Retinal pigment epithelial cell (primary cell): Measurements from ENCODE around the gene GPX7.

Source experiments
- DNase-seq: peaks from one replicate; pipeline ENCODE4 v3.0.0-alpha.2; 2010; ENCODE audit warnings: low read depth
- H3K4me3 ChIP-seq: 2 replicates; pipeline ENCODE4 v1.5.1; 2011; ENCODE audit warnings: mild to moderate bottlenecking, low read length, control low read depth, moderate library complexity
- TF ChIP-seq, protein P1 (sequence below): conservative IDR thresholded peaks from 2 replicates; pipeline ENCODE4 v1.5.1; 2011; ENCODE audit warnings: low read depth, low read length, control low read depth, inconsistent platforms

GPX7 gene

DNA sequence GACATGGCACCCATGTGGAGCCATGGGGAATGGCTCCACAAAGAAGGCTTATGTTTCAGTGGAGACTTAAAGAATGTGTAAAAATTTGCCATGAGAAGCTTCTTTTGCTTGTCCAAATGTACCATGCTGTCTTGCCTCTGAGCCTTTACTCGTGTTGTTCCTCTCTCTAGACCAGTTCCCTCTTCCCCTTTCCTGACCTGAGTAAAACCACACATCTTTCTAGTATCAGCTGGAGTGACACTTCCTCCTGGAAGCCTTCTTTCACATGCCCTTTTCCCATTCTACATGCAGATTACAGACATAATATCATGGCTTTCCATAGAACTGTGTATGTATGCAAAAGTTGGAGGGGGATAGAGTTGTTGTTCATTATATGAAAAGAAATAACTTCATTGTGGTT is 13.6 kb upstream of the GPX7 start:
- no peak overlapping the region for H3K4me3 ChIP-seq
- no peak for DNase-seq
- TF ChIP-seq, protein P1, sequence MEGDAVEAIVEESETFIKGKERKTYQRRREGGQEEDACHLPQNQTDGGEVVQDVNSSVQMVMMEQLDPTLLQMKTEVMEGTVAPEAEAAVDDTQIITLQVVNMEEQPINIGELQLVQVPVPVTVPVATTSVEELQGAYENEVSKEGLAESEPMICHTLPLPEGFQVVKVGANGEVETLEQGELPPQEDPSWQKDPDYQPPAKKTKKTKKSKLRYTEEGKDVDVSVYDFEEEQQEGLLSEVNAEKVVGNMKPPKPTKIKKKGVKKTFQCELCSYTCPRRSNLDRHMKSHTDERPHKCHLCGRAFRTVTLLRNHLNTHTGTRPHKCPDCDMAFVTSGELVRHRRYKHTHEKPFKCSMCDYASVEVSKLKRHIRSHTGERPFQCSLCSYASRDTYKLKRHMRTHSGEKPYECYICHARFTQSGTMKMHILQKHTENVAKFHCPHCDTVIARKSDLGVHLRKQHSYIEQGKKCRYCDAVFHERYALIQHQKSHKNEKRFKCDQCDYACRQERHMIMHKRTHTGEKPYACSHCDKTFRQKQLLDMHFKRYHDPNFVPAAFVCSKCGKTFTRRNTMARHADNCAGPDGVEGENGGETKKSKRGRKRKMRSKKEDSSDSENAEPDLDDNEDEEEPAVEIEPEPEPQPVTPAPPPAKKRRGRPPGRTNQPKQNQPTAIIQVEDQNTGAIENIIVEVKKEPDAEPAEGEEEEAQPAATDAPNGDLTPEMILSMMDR: no peak

DNA sequence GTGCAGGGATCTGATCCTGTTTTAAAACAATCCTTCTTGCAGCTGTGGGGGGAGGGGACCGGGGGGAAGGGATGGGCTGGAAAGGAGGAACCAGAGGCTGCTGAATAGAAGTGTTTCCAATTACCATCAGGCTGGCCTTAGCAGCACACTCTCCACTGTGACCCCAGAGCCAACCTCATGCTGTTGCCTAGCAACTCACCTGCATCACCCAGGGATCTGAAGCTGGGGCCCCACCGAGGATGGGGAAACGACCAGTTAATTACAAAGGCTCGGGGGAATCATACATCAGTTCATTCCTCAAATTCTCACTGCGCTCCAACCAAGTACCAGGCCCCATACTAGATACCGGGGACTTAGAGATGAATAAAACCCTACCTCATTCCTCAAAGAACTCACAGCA is 11.9 kb upstream of the GPX7 start:
- TF ChIP-seq, protein P1: no peak
- no peak for DNase-seq
- no peak overlapping the region for H3K4me3 ChIP-seq

DNA sequence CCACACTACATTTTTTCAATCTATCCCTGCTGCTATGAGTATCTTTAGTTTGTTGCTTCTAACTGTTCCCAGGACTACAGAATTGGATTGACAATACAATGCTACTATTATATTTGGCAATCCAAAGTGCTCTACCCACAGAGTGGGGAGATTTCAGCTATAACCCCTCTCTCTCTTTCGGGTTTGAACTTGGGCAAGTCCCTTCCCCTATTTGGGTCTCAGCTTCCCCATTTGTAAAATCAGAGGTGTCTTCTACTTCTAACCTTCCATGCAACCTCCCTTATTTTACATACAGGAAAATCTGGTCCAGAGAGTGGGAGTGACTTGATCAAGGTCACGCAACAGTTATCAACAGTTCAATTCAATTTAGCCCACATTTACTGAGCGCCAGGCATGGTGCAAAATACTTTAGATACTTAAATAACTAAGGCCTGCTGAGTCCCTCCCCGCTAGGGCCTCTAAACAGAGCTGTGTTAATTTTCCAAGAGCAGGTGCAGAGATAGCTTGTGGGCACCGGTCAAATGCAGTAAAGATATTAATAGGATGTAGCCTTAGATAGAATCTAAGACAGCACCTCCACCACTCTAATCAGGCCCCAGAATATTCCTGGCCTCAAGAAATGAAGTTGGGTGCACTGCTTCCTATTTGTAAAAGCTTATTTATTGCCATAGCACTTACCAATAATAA is 9.4 kb upstream of the GPX7 start:
- no peak overlapping the region for H3K4me3 ChIP-seq
- TF ChIP-seq, protein P1: no peak
- DNase-seq: no peak

DNA sequence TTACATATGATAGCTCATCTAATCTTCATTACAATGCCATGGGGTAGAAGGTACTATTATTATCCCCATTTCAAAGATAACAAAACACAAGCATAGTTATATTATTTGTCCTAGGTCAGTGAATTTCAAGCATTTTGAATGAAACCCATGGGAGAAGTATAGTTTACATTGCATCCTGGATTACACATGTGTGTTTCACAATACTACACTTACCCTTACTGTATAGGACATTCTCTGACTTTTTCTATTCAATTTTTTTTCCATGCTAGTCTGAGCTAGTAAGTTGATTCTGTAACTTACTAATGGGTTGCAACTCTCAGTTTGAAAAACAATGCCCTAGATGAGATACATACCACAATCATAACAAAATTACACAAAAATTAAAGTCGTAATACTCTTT is 8.7 kb upstream of the GPX7 start:
- TF ChIP-seq, protein P1: no peak
- no peak overlapping the region for H3K4me3 ChIP-seq
- no peak for DNase-seq

DNA sequence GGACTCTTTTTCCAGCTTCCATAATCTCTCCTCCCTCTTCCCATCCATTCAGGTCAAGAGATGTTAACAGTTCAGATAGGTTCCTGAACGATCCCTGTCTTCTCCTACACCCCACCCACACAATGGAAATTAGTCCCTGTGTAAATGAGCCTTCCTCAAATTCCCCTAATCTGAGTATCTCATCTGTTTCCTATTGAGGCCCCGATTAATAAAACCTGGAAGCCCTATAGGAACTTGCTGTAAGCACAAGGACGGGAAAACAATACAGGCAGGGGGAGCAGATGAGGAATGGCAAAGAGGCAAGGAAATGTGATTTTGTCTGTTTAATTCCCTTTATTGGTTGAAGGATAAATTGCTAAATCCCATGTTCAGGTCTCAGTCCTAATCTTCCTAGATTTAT is 7.1 kb upstream of the GPX7 start:
- TF ChIP-seq, protein P1: no peak
- no peak overlapping the region for H3K4me3 ChIP-seq

DNA sequence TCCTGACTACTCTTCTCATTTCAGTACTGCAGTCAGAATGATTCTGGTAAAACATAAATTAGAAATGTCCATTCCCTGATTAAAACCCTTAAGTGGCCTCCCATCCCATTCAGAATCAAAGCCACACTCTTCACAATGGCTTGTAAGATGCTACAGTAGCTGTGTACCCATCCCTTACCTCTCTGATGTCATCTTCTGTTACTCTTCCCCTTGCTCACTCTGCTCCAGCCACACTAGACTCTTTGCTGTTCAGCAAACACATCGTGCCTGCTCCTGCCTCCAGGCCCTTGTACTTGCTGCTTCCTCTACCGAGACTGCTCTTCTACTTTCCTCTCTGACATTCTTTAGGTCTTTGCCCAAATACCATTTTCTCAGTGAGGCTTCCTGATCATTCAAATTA is 4.3 kb upstream of the GPX7 start:
- no peak overlapping the region for H3K4me3 ChIP-seq
- no peak for DNase-seq
- TF ChIP-seq, protein P1: no peak

More for the DNA sequence above, 7.1 kb upstream of the GPX7 start:
- no peak for DNase-seq

DNA sequence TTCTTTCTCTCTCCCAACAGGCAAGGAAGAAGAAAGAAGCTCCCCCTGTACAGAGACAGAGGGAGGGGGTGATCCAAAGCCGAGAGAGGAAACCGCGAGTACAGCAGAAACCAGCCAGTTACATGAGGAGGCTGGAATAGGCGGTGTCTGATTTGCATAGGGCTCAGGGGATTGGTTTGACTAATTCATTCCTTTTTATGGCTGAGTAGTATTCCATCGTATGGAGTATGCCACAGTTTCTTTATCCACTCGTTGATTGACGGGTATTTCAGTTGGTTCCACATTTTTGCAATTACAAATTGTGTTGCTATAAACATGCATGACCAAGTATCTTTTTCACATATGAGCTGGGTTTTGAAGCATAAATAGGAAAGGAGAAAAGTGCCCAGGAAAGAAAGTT is 3.4 kb upstream of the GPX7 start:
- TF ChIP-seq, protein P1: no peak
- no peak overlapping the region for H3K4me3 ChIP-seq
- no peak for DNase-seq
